ENCODE results near the gene ASIC2. TPM values are rescaled to one million over a fixed set of nuclear protein-coding genes. Genes with fewer than 3 reads are reported as not detected.

The ASIC2 gene
- total RNA-seq, 1 donor from 2014 or later = not detected

GRCh38 chr17:33288954-33289353, 4.1 kb downstream of the ASIC2 start:
- peak; percentile 24 for DNase-seq (ENCODE audit: low spot score)

- peak; percentile 35 for DNase-seq (ENCODE audit: low spot score)
These were observed 5.9 kb downstream of the ASIC2 start for GRCh38 chr17:33287096-33287725.

DNA sequence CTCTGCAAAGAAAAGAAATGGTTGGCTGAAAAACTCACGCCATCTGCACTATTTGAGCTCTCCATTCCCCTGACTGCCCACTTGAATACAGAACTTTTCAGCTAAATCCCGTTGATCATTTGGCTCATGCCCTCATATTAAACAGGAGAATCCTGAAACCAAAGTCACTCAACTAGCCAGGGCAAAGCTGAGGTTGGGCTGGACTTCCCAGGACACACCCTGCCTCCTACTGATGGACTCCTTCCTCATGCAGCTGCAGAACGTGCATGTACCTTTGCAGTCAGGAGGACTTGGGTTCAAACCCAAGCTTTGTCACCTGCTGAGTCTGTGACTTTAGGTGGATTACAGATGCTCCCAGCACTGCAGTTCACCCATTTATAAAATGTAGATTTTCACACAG, 7.7 kb downstream of the ASIC2 start:
- no peak for DNase-seq (ENCODE audit: low spot score)

DNA sequence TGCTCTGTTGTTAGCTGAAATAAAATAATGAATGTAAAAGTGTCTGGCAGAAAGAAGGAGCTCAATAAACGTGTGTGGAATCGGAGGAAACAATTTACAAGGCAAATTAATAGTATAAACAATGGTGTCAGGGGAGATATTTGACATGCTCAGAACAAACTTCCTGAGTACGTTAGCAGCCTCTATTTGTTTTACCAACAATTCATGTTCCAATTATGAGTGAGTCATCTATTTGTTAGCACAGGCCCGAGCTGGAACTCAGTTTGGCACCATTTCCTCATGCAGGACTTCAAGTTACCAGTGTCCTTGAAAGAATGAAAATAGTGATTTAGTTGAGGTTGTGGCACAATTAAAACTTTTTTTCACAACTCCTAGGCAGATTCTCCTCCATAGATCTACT, 9.1 kb downstream of the ASIC2 start:
- peak; percentile 43 for DNase-seq (ENCODE audit: low spot score)

DNA sequence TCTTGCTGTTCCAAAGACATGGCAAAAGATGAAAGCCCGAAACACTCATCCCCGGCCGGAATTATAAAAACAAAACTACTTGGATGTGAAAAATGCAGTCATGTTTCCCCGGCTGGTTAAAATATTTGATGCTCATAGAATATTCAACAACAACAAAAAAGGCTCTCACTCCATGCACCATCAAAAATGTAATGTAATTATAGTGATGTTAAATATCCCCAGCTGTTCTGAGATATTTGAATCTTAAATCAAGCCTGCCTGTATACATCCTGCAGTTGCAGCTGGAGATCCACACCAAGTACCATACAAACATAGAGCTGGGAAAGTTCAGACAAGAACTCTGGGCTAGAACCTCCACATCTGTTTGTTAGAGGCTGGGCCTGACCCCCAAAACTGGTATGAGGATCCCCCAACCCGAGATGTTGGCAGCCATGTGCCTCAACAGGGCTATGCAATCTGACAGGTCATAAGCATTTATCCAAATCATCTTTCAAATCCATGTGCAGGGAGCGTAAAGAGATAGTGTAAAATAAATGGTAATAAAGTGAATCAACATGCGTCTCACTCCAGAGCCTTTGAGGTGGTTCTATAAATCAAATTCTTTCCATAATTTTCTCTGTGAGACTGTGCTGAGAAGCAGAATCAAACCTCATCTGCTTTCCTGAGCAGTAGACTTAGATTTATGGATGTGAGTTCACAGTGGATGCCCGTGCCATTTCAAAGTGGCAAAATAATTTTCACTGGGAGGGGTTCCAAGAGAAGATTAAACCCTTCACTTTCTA, 12.7 kb downstream of the ASIC2 start:
- no peak for DNase-seq (ENCODE audit: low spot score)

DNA sequence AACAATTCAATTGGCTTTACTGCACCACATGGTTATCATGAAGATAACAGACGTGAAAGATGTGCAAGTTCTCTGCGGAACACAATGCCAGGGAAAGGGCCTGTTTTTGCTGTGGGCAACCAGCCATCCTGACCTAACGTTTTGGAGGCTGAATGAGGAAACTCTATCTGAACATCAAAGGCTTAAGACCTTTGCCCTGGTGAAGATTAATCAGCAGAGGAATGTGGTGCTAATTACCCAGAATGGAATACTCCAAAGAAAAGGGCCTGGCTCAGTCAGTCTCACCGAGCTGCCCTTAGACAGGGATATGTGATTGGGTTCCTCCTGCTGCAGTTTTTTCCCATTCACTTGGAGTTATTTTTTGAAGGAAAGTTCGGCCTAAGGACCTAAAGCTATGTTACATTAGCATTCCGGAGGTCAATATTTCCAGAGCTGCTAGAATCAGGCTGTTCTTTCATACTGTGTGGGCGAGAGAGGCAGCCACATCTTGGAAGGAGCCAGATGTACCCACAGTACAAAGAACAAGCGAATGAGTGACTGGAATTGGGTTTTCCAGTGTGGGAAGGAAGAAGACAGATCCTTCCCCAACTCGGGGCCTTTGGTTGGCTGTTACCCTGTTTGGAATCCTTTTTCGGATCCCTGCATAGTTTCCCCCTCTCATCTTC, 15.5 kb downstream of the ASIC2 start:
- no peak for DNase-seq (ENCODE audit: low spot score)

GRCh38 chr17:33273743-33274410, 19.2 kb downstream of the ASIC2 start:
- DNase-seq (ENCODE audit: low spot score) = no peak

GRCh38 chr17:33273271-33273670, 19.8 kb downstream of the ASIC2 start:
- DNase-seq (ENCODE audit: low spot score) = no peak

GRCh38 chr17:33272438-33272837, 20.7 kb downstream of the ASIC2 start:
- no peak for DNase-seq (ENCODE audit: low spot score)

- no peak for DNase-seq (ENCODE audit: low spot score)
These were observed 23.6 kb downstream of the ASIC2 start for GRCh38 chr17:33269337-33270060.

- no peak for DNase-seq (ENCODE audit: low spot score)
These were observed 25.1 kb downstream of the ASIC2 start for GRCh38 chr17:33267851-33268548.

- no peak for DNase-seq (ENCODE audit: low spot score)
These were observed 25.8 kb downstream of the ASIC2 start for GRCh38 chr17:33267271-33267790.

DNA sequence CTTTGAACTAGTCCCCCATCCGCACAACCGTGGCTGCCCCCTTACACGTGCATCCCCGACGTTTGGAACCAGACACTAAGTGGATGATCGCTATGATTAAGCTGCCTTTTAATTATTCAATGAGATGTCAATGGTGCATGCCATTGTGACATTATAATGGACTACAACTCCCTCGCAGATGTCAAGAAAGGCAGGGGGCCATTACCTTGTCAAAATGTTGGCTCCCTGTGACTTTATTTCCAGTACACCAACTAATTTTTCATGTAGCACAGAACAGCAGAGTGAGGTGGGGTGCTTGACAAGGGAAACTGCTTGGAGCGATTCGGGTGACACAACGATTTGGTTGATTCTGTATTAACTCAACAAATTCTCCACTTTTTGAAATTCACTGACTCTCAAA, 26.5 kb downstream of the ASIC2 start:
- no peak for DNase-seq (ENCODE audit: low spot score)

DNA sequence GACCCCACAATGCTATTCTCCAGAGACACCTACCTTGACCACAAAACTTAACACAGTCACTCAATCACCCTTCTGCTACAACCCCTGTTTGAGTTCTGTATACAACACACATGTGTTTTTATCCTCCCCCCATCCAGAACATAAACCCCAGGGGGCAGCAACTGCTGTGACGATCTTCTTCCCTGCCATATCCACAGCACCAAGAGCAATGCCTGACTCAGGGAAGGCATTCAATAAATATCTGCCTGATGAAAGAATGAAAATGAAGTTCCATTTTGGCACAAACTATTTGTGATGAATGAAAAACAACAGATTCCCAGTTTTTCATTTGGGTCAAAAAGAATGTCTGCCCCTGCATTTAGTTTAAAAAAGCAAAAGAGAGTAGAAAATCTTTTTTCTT, 27.0 kb downstream of the ASIC2 start:
- no peak for DNase-seq (ENCODE audit: low spot score)

- no peak for DNase-seq (ENCODE audit: low spot score)
These were observed 29.7 kb downstream of the ASIC2 start for GRCh38 chr17:33263396-33263795.

GRCh38 chr17:33262266-33263123, 30.6 kb downstream of the ASIC2 start:
- DNase-seq (ENCODE audit: low spot score) = no peak

GRCh38 chr17:33261820-33262219, 31.3 kb downstream of the ASIC2 start:
- DNase-seq (ENCODE audit: low spot score) = no peak

DNA sequence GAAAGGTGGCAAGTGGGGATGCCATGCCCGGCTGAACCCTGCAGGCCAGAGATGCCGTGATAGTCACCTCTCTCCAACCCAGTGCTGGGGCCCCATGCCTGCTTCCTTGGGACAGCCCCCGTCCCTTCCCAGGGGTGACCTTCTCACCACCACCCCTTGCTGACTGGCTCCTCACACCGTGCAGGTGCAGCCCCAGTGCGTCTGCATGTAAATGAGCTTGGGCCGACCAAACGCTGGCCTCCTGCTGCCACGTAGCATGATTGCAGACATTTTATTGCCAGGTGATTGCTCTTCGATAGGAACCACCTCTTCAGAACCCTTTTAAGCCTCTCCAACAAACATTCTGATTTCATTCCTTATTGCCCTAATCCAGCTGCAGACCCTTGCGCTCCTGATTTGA, 32.5 kb downstream of the ASIC2 start:
- no peak for DNase-seq (ENCODE audit: low spot score)

GRCh38 chr17:33258296-33258695, 34.8 kb downstream of the ASIC2 start:
- no peak for DNase-seq (ENCODE audit: low spot score)

Measured in mesenteric fat pad (tissue), 1 donor.